ENCODE data around the gene WDR73.

DNA sequence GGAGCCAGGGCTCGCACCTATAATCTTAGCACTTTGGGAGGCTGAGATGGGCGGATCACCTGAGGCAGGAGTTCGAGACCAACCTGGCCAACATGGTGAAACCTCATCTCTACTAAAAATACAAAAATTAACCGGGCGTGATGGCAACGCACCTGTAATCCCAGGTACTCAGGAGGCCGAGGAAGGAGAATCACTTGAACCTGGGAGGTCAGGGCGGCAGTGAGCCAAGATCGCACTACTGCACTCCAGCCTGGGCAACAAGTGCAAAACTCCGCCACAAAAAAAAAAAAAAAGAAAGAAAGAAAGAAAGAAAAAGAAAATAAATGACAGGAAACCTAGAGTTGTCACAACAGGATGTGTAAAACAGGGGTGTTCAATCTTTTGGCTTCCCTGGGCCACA lies 6.9 kb upstream of the WDR73 start:
- TF ChIP-seq EZH2 (IDR thresholded peaks at IDR 0.05; ENCODE audit: low read length, missing control alignments): no peak
- TF ChIP-seq, protein P1, sequence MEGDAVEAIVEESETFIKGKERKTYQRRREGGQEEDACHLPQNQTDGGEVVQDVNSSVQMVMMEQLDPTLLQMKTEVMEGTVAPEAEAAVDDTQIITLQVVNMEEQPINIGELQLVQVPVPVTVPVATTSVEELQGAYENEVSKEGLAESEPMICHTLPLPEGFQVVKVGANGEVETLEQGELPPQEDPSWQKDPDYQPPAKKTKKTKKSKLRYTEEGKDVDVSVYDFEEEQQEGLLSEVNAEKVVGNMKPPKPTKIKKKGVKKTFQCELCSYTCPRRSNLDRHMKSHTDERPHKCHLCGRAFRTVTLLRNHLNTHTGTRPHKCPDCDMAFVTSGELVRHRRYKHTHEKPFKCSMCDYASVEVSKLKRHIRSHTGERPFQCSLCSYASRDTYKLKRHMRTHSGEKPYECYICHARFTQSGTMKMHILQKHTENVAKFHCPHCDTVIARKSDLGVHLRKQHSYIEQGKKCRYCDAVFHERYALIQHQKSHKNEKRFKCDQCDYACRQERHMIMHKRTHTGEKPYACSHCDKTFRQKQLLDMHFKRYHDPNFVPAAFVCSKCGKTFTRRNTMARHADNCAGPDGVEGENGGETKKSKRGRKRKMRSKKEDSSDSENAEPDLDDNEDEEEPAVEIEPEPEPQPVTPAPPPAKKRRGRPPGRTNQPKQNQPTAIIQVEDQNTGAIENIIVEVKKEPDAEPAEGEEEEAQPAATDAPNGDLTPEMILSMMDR (conservative IDR thresholded peaks at IDR 0.05 in 1 of 2, IDR thresholded peaks at IDR 0.05 in 1 of 2; ENCODE audit: low read depth in 1 of 2, low read length in 2 of 2): no peak
